ENCODE measurements around the gene FRMD5. TPM values are rescaled to one million over a fixed set of nuclear protein-coding genes. Genes with fewer than 3 reads are reported as not detected.

FRMD5 gene
- total RNA-seq, 2 donors from 2014 or later = 25.5 to 52.3 TPM

GRCh38 chr15:43930556-43930955, 264.5 kb downstream of the FRMD5 start:
- peak overlapping the region in 1 of 2 donors; percentile 26 for H3K27ac ChIP-seq
- DNase-seq (ENCODE audit: low spot score) = no peak
- peaks cover 0 to 31% of the 10 kb centered on the region in 2 donors for H3K4me1 ChIP-seq
- H3K4me3 ChIP-seq = no peak overlapping the region
- H3K36me3 ChIP-seq = no peaks in the 10 kb centered on the region
- H3K27me3 ChIP-seq = no peaks in the 10 kb centered on the region
- TF ChIP-seq, protein P1, sequence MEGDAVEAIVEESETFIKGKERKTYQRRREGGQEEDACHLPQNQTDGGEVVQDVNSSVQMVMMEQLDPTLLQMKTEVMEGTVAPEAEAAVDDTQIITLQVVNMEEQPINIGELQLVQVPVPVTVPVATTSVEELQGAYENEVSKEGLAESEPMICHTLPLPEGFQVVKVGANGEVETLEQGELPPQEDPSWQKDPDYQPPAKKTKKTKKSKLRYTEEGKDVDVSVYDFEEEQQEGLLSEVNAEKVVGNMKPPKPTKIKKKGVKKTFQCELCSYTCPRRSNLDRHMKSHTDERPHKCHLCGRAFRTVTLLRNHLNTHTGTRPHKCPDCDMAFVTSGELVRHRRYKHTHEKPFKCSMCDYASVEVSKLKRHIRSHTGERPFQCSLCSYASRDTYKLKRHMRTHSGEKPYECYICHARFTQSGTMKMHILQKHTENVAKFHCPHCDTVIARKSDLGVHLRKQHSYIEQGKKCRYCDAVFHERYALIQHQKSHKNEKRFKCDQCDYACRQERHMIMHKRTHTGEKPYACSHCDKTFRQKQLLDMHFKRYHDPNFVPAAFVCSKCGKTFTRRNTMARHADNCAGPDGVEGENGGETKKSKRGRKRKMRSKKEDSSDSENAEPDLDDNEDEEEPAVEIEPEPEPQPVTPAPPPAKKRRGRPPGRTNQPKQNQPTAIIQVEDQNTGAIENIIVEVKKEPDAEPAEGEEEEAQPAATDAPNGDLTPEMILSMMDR (IDR thresholded peaks at IDR 0.05) = no peak
- no peaks in the 10 kb centered on the region for H3K9me3 ChIP-seq

GRCh38 chr15:43930079-43930478, 265.0 kb downstream of the FRMD5 start:
- no peaks in the 10 kb centered on the region for H3K9me3 ChIP-seq
- TF ChIP-seq, protein P1 (IDR thresholded peaks at IDR 0.05) = no peak

GRCh38 chr15:43928152-43928551, 266.9 kb downstream of the FRMD5 start:
- Histone ChIP-seq H3K27me3 (no peaks in the 10 kb centered on the region), H3K9me3 (no peaks in the 10 kb centered on the region), H3K36me3 (no peaks in the 10 kb centered on the region), H3K4me1 (peaks cover 0 to 31% of the 10 kb centered on the region in 2 donors), H3K4me3 (no peak overlapping the region), H3K27ac (no peak overlapping the region)
- TF ChIP-seq, protein P1 (IDR thresholded peaks at IDR 0.05) = no peak
- DNase-seq (ENCODE audit: low spot score) = no peak

More at GRCh38 chr15:43930079-43930478, 265.0 kb downstream of the FRMD5 start:
- H3K27me3 ChIP-seq = no peaks in the 10 kb centered on the region
- H3K27ac ChIP-seq = peak overlapping the region in 1 of 2 donors; percentile 26
- no peak for DNase-seq (ENCODE audit: low spot score)
- H3K4me3 ChIP-seq = no peak overlapping the region
- no peaks in the 10 kb centered on the region for H3K36me3 ChIP-seq
- peaks cover 0 to 31% of the 10 kb centered on the region in 2 donors for H3K4me1 ChIP-seq

- H3K4me3 ChIP-seq = no peak overlapping the region
- H3K27ac ChIP-seq = no peak overlapping the region
- H3K9me3 ChIP-seq = no peaks in the 10 kb centered on the region
- peaks cover 0 to 25% of the 10 kb centered on the region in 2 donors for H3K4me1 ChIP-seq
- no peak for DNase-seq (ENCODE audit: low spot score)
- TF ChIP-seq, protein P1 (IDR thresholded peaks at IDR 0.05) = no peak
- H3K27me3 ChIP-seq = no peaks in the 10 kb centered on the region
- H3K36me3 ChIP-seq = no peaks in the 10 kb centered on the region
Observed at GRCh38 chr15:43927203-43927602, 267.9 kb downstream of the FRMD5 start.

- TF ChIP-seq, protein P1 (IDR thresholded peaks at IDR 0.05) = no peak
- Histone ChIP-seq H3K27me3 (no peaks in the 10 kb centered on the region), H3K4me1 (peaks cover 0 to 19% of the 10 kb centered on the region in 2 donors), H3K4me3 (no peak overlapping the region), H3K27ac (no peak overlapping the region), H3K9me3 (no peaks in the 10 kb centered on the region), H3K36me3 (no peaks in the 10 kb centered on the region)
- no peak for DNase-seq (ENCODE audit: low spot score)
Observed at GRCh38 chr15:43923553-43923952, 271.5 kb downstream of the FRMD5 start.

GRCh38 chr15:43922021-43922420, 273.1 kb downstream of the FRMD5 start:
- DNase-seq (ENCODE audit: low spot score) = no peak
- Histone ChIP-seq H3K27ac (no peak overlapping the region), H3K4me1 (peaks cover 0 to 19% of the 10 kb centered on the region in 2 donors), H3K4me3 (no peak overlapping the region), H3K27me3 (no peaks in the 10 kb centered on the region), H3K36me3 (no peaks in the 10 kb centered on the region), H3K9me3 (no peaks in the 10 kb centered on the region)
- TF ChIP-seq, protein P1 (IDR thresholded peaks at IDR 0.05) = no peak

All from right atrium auricular region (tissue), 2 donors.